ENCODE results near the gene COL8A1. TPM values are rescaled to one million over a fixed set of nuclear protein-coding genes. Genes with fewer than 3 reads are reported as not detected.

COL8A1 gene
- total RNA-seq, 2 experiments from 2014 or later, result not detected

DNA sequence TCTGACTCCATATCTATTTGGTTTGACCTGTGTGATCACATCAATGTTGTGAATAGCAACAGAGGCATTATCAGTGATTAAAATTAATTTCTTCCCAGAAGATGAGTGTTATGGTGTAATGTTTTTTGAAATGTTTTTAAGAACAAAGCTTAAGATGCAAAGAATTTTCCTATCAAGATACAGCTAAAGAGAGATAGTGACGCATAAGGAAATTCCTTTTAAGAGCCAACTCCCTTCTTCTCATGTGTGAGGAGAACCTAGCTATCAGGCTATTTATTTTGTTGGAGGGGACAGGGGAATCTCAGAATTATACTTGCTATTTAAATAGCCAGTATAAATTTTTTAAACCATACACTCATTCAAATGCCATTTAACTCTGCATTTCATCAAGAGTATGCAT, 71.3 kb downstream of the COL8A1 start:
- H3K27me3 Mint-ChIP-seq, result peaks cover 13% of the 10 kb centered on the region
- H3K9me3 Mint-ChIP-seq, result no peaks in the 10 kb centered on the region
- H3K4me3 ChIP-seq (ENCODE audit: low read length), result no peak overlapping the region
- H3K27me3 ChIP-seq (ENCODE audit: control insufficient read depth in 1 of 2, insufficient read depth in 2 of 2, low read length in 2 of 2), result peaks cover 0 to 6% of the 10 kb centered on the region in 2 experiments
- ChIA-PET CTCF (no interaction called here), POLR2A (no interaction called here)
- DNase-seq (no peak), ATAC-seq (ENCODE audit: poor library complexity) (no peak)
- H3K27ac Mint-ChIP-seq, result no peak overlapping the region
- H3K36me3 ChIP-seq (ENCODE audit: insufficient read depth, low read length), result no peaks in the 10 kb centered on the region
- H3K4me3 Mint-ChIP-seq, result no peak overlapping the region
- H3K36me3 Mint-ChIP-seq (ENCODE audit: low read depth), result no peaks in the 10 kb centered on the region
- no peaks in the 10 kb centered on the region for H3K9me3 ChIP-seq (ENCODE audit: control insufficient read depth in 1 of 2, insufficient read depth in 1 of 2, low read length in 2 of 2)
- intact Hi-C loops (cut with DNase I, micrococcal nuclease), result no loop called here
- H3K27ac ChIP-seq (ENCODE audit: low read depth in 1 of 2, low read length in 2 of 2), result no peak overlapping the region
- H3K4me1 Mint-ChIP-seq (ENCODE audit: low read depth), result no peaks in the 10 kb centered on the region
- no peaks in the 10 kb centered on the region for H3K4me1 ChIP-seq (ENCODE audit: insufficient read depth, low read length)
- TF ChIP-seq, protein P1, sequence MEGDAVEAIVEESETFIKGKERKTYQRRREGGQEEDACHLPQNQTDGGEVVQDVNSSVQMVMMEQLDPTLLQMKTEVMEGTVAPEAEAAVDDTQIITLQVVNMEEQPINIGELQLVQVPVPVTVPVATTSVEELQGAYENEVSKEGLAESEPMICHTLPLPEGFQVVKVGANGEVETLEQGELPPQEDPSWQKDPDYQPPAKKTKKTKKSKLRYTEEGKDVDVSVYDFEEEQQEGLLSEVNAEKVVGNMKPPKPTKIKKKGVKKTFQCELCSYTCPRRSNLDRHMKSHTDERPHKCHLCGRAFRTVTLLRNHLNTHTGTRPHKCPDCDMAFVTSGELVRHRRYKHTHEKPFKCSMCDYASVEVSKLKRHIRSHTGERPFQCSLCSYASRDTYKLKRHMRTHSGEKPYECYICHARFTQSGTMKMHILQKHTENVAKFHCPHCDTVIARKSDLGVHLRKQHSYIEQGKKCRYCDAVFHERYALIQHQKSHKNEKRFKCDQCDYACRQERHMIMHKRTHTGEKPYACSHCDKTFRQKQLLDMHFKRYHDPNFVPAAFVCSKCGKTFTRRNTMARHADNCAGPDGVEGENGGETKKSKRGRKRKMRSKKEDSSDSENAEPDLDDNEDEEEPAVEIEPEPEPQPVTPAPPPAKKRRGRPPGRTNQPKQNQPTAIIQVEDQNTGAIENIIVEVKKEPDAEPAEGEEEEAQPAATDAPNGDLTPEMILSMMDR (IDR thresholded peaks at IDR 0.05), result no peak

DNA sequence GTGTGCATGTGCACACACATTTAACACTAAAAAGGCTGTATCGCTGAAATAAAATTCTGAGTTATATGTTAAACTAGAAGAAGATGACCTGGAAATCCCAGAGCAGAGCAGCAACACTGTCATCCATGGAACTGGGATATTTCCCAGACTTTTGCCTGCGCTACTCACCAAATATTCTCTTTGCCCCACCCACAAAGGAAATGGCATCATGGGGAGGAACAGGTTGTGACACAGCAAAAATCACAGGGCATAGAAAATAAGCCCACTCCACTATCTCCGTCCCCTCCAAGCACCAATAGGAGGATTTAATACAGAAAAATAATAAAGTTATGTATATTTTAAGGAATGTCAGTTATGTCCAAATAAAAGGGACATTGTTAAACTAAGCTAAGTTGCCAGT, 71.7 kb downstream of the COL8A1 start:
- Mint-ChIP-seq H3K27me3 (peaks cover 16% of the 10 kb centered on the region), H3K9me3 (no peaks in the 10 kb centered on the region), H3K27ac (no peak overlapping the region), H3K4me3 (no peak overlapping the region), H3K36me3 (ENCODE audit: low read depth) (no peaks in the 10 kb centered on the region), H3K4me1 (ENCODE audit: low read depth) (no peaks in the 10 kb centered on the region)
- TF ChIP-seq, protein P1 (IDR thresholded peaks at IDR 0.05), result no peak
- Histone ChIP-seq H3K4me3 (ENCODE audit: low read length) (no peak overlapping the region), H3K9me3 (ENCODE audit: control insufficient read depth in 1 of 2, insufficient read depth in 1 of 2, low read length in 2 of 2) (no peaks in the 10 kb centered on the region), H3K27me3 (ENCODE audit: control insufficient read depth in 1 of 2, insufficient read depth in 2 of 2, low read length in 2 of 2) (peaks cover 0 to 6% of the 10 kb centered on the region in 2 experiments), H3K27ac (ENCODE audit: low read depth in 1 of 2, low read length in 2 of 2) (no peak overlapping the region), H3K36me3 (ENCODE audit: insufficient read depth, low read length) (no peaks in the 10 kb centered on the region), H3K4me1 (ENCODE audit: insufficient read depth, low read length) (no peaks in the 10 kb centered on the region)
- ChIA-PET POLR2A (no interaction called here), CTCF (no interaction called here)
- DNase-seq (no peak), ATAC-seq (ENCODE audit: poor library complexity) (no peak)
- intact Hi-C loops (cut with DNase I, micrococcal nuclease), result no loop called here

DNA sequence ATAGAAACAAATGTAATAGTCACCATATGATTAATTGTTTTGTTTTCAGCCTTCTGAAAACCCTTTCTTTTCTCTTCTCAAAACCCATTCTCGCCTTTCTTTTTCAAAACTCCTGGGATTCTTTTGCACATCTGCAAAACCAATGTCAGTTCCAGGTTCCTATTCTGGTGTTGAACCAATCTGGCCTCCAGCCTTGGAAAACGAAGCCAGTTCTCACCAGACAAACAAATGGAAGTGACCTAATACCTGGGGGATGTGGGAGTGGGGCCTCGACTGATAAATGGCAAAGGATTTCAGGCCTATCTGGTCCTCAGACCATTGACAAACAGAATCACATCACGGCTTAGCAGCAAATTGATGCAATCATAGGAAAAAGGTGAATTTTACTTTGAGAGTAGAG, 73.0 kb downstream of the COL8A1 start:
- H3K36me3 ChIP-seq (ENCODE audit: insufficient read depth, low read length), result no peaks in the 10 kb centered on the region
- peaks cover 0 to 6% of the 10 kb centered on the region in 2 experiments for H3K27me3 ChIP-seq (ENCODE audit: control insufficient read depth in 1 of 2, insufficient read depth in 2 of 2, low read length in 2 of 2)
- no peak overlapping the region for H3K27ac ChIP-seq (ENCODE audit: low read depth in 1 of 2, low read length in 2 of 2)
- Mint-ChIP-seq H3K4me3 (no peak overlapping the region), H3K36me3 (ENCODE audit: low read depth) (no peaks in the 10 kb centered on the region), H3K9me3 (no peaks in the 10 kb centered on the region), H3K27me3 (peaks cover 18% of the 10 kb centered on the region), H3K4me1 (ENCODE audit: low read depth) (no peaks in the 10 kb centered on the region), H3K27ac (no peak overlapping the region)
- TF ChIP-seq, protein P1 (IDR thresholded peaks at IDR 0.05), result no peak
- no peaks in the 10 kb centered on the region for H3K4me1 ChIP-seq (ENCODE audit: insufficient read depth, low read length)
- no peak overlapping the region for H3K4me3 ChIP-seq (ENCODE audit: low read length)
- intact Hi-C loops (cut with DNase I, micrococcal nuclease), result no loop called here
- ChIA-PET POLR2A (no interaction called here), CTCF (no interaction called here)
- ATAC-seq (ENCODE audit: poor library complexity) (no peak), DNase-seq (no peak)
- H3K9me3 ChIP-seq (ENCODE audit: control insufficient read depth in 1 of 2, insufficient read depth in 1 of 2, low read length in 2 of 2), result no peaks in the 10 kb centered on the region

All from CD4-positive, alpha-beta T cell (primary cell).